Measurements from ENCODE around the gene RBMY1D. TPM values are rescaled to one million over a fixed set of nuclear protein-coding genes. Genes with fewer than 3 reads are reported as not detected.

Gene RBMY1D
- total and polyA plus RNA-seq, 2 of the 13 experiments (the other 11 are each of a cell fraction or from before 2014, with no cell fraction given) = not detected

GRCh38 chrY:21842090-21842489, 52.2 kb downstream of the RBMY1D start:
- POLR2A ChIA-PET = no interaction called here
- intact Hi-C loops (cut with micrococcal nuclease; ENCODE audit: unreplicated experiment) (no loop called here), in situ Hi-C loops (cut with HindIII; ENCODE audit: extremely low pct_ligation_motif_present, low pct_unique_long_range_greater_than_20kb) (no loop called here)
- Histone ChIP-seq H3K4me1 (ENCODE audit: insufficient read depth, low read length) (no peaks in the 10 kb centered on the region), H2AFZ (ENCODE audit: low read length) (no peak overlapping the region), H3K9me3 (ENCODE audit: low read length) (peaks cover 51% of the 10 kb centered on the region), H3K79me2 (ENCODE audit: insufficient read depth, low read length) (no peaks in the 10 kb centered on the region), H3K27ac (ENCODE audit: extremely low read length, insufficient read depth, low read length) (no peak overlapping the region), H3K27me3 (ENCODE audit: control insufficient read depth in 1 of 2, insufficient read depth in 2 of 2, low read length in 2 of 2) (no peaks in the 10 kb centered on the region), H3K9ac (ENCODE audit: insufficient read depth, low read depth, low read length) (no peak overlapping the region), H3K4me2 (ENCODE audit: low read depth, low read length) (no peak overlapping the region), H3K36me3 (replicated peaks in 1 of 2; ENCODE audit: control insufficient read depth in 1 of 2, insufficient read depth in 2 of 2, low read length in 2 of 2) (no peaks in the 10 kb centered on the region), H4K20me1 (ENCODE audit: insufficient read depth, low read length) (no peaks in the 10 kb centered on the region), H3K4me3 (replicated peaks in 1 of 3; ENCODE audit: insufficient read depth in 1 of 3, low read depth in 2 of 3, low read length in 3 of 3) (no peak overlapping the region)
- CTCF ChIA-PET (ENCODE audit: low intra/inter-chr PET ratio, low total read pairs) = no interaction called here
- BruUV-seq (replicated peaks) = no TSS peak
- DNase-seq (ENCODE audit: low spot score) (no peak), FAIRE-seq (no peak), ATAC-seq (no peak)
- TF ChIP-seq SMAD1 (CRISPR knock-in tag; IDR thresholded peaks at IDR 0.05; ENCODE audit: borderline replicate concordance, low read depth) = no peak
- TF ChIP-seq CAMTA2 (CRISPR knock-in tag; IDR thresholded peaks at IDR 0.05; ENCODE audit: borderline replicate concordance) = no peak
- TF ChIP-seq ZNF18 (CRISPR knock-in tag; IDR thresholded peaks at IDR 0.05; ENCODE audit: insufficient replicate concordance) = no peak
- no peak for TF ChIP-seq ZNF468 (CRISPR knock-in tag; IDR thresholded peaks at IDR 0.05)
- no peak for TF ChIP-seq FOXK2 (IDR thresholded peaks at IDR 0.05)
- no peak for TF ChIP-seq ZNF710 (CRISPR knock-in tag; IDR thresholded peaks at IDR 0.05; ENCODE audit: borderline replicate concordance)
- TF ChIP-seq ZNF530 (CRISPR knock-in tag; IDR thresholded peaks at IDR 0.05; ENCODE audit: low read depth) = no peak
- no peak for TF ChIP-seq MTERF4 (CRISPR knock-in tag; IDR thresholded peaks at IDR 0.05)
- TF ChIP-seq MAZ (IDR thresholded peaks at IDR 0.05; ENCODE audit: borderline replicate concordance, low read depth, low read length) = no peak
- TF ChIP-seq MAZ (CRISPR knock-in tag; IDR thresholded peaks at IDR 0.05; ENCODE audit: low read depth) = no peak
- WGBS (ENCODE audit: low lambda C conversion rate) = no CpG with 5 or more reads among the region's 4 CpGs

All from HepG2 (cell line).